K562 (cell line): Measurements from ENCODE around the gene ARMC9. TPM values are rescaled to one million over a fixed set of nuclear protein-coding genes. Genes with fewer than 3 reads are reported as not detected.

Experiments used
- ATAC-seq: fragments of 200-7000 bp; cut with Tn5 transposase; 3 replicates; pipeline ENCODE4 v1.9.1; 2020; ENCODE audit warnings: moderate library complexity
- BruUV-seq: library from RNA; stranded (reverse); fragments of 400-500 nt; replicated peaks from 2 replicates; lab custom pipeline; 2021; lab: Mats Ljungman, UMichigan
- CTCF ChIA-PET: fragments of 300-600 bp; formaldehyde crosslinking; extraction: SDS; loops from one replicate; lab custom pipeline; 2021; ENCODE audit warnings: low intra/inter-chr PET ratio; lab: Yijun Ruan, JAX
- POLR2A ChIA-PET: fragments of 300-600, 350-650 bp; sonication (Branson Sonifier 250); formaldehyde crosslinking; extraction: SDS; loops from one replicate; lab custom pipeline; 2021; ENCODE audit warnings: antibody characterized with exemption, inconsistent platforms; lab: Yijun Ruan, JAX
- DNase-seq, 4 experiments: peaks; one replicate each; pipeline versions ENCODE4 v3.0.0 to v3.0.0-alpha.2; 2011 to 2018; ENCODE audit warnings: low spot score in 3 of 4, mixed read lengths in 3 of 4; ENCODE audit errors: extremely low read depth in 1 of 4
- FAIRE-seq: peaks from 2 replicates; lab custom pipeline; 2011; peaks lifted over from hg19 to GRCh38; lab: Jason Lieb, UNC
- H2AFZ ChIP-seq: 2 replicates; pipeline ENCODE4 v1.6.0; 2011; ENCODE audit warnings: low read depth, low read length, control low read depth, inconsistent platforms
- H3K27ac ChIP-seq: fragments of 200-600 bp; 3 replicates; pipeline ENCODE4 v1.8.0; 2011; ENCODE audit warnings: low read depth, mild to moderate bottlenecking, control low read depth, inconsistent platforms, low read length, moderate library complexity, mixed read lengths; ENCODE audit errors: extremely low read depth
- H3K27me3 ChIP-seq, 2 experiments: fragments of 300-600 bp in 1 of 2; 2 replicates in 1 of 2; 3 replicates in 1 of 2; pipeline versions ENCODE4 v1.6.0 to v1.8.0; 2011; ENCODE audit warnings: inconsistent platforms in 2 of 2, low read length in 2 of 2, mild to moderate bottlenecking in 1 of 2, mixed read lengths in 1 of 2, moderate library complexity in 1 of 2; ENCODE audit not compliant: control insufficient read depth in 2 of 2, insufficient read depth in 2 of 2
- H3K36me3 ChIP-seq: fragments of 300-600 bp; 3 replicates; pipeline ENCODE4 v1.8.0; 2011; ENCODE audit warnings: mild to moderate bottlenecking, low read length, inconsistent platforms; ENCODE audit not compliant: control insufficient read depth, insufficient read depth
- H3K4me1 ChIP-seq, 2 experiments: fragments of 200-600 bp in 1 of 2; replicated peaks in 1 of 2; 2 replicates in 1 of 2; 3 replicates in 1 of 2; pipeline versions ENCODE4 v1.5.1 to v1.8.0; 2011; ENCODE audit warnings: inconsistent platforms in 2 of 2, low read length in 2 of 2, mild to moderate bottlenecking in 1 of 2, mixed read lengths in 1 of 2, moderate library complexity in 1 of 2; ENCODE audit not compliant: control insufficient read depth in 2 of 2, insufficient read depth in 2 of 2
- H3K4me2 ChIP-seq: 2 replicates; pipeline ENCODE4 v1.6.1; 2011; ENCODE audit warnings: low read length, control low read depth, inconsistent platforms, mixed read lengths; ENCODE audit not compliant: insufficient read depth
- H3K4me3 ChIP-seq: fragments of 200-600 bp; sonication (generic), shearing (Covaris generic); 2 replicates; pipeline ENCODE4 v1.5.1; 2016; ENCODE audit warnings: control low read depth, inconsistent platforms
- H3K79me2 ChIP-seq: fragments of 200-600 bp; 3 replicates; pipeline ENCODE4 v1.8.0; 2011; ENCODE audit warnings: low read length, inconsistent platforms; ENCODE audit not compliant: control insufficient read depth, insufficient read depth
- H3K9ac ChIP-seq, 2 experiments: 2 replicates each; pipeline versions ENCODE4 v1.6.0 to v1.6.1; 2011; ENCODE audit warnings: low read depth in 2 of 2, low read length in 2 of 2, control low read depth in 1 of 2, inconsistent platforms in 1 of 2, mild to moderate bottlenecking in 1 of 2, mixed read lengths in 1 of 2; ENCODE audit not compliant: insufficient read depth in 1 of 2
- H3K9me1 ChIP-seq: one replicate; pipeline ENCODE4 v1.6.0; 2011; ENCODE audit warnings: inconsistent platforms, mild to moderate bottlenecking, low read length, moderate library complexity; ENCODE audit not compliant: control insufficient read depth, insufficient read depth
- H3K9me3 ChIP-seq: replicated peaks from 2 replicates; pipeline ENCODE4 v1.5.1; 2011; ENCODE audit warnings: low read depth, low read length, inconsistent platforms; ENCODE audit not compliant: control insufficient read depth, insufficient read depth
- H4K20me1 ChIP-seq: replicated peaks from 2 replicates; pipeline ENCODE4 v1.6.1; 2011; ENCODE audit warnings: low read length, inconsistent platforms, mixed read lengths; ENCODE audit not compliant: control insufficient read depth, insufficient read depth
- MAZ ChIP-seq, 2 experiments: fragments of 450-650 bp in 1 of 2; sonication (generic) in 1 of 2; formaldehyde crosslinking; IDR thresholded peaks in 1 of 2; conservative IDR thresholded peaks in 1 of 2; 2 replicates each; pipeline versions ENCODE4 v1.4.0 to v1.5.0; 2020; ENCODE audit warnings: mild to moderate bottlenecking in 1 of 2, missing genetic modification reagents in 1 of 2
- MIER1 ChIP-seq: fragments of 450-650 bp; IDR thresholded peaks from 2 replicates; pipeline ENCODE4 v1.6.1; 2016; ENCODE audit warnings: antibody characterized with exemption, mild to moderate bottlenecking, low read depth
- SIN3B ChIP-seq: fragments of 450-650 bp; IDR thresholded peaks from 2 replicates; pipeline ENCODE4 v1.6.1; 2017; ENCODE audit warnings: low read depth, mild to moderate bottlenecking, moderate library complexity
- ZNF263 ChIP-seq: sonication (generic); formaldehyde crosslinking; IDR thresholded peaks from 2 replicates; pipeline ENCODE4 v1.8.0; 2022; ENCODE audit warnings: mild to moderate bottlenecking, missing genetic modification reagents, borderline replicate concordance
- WGBS: fragments of 100-300 bp; shearing (Covaris generic); methylation state at CpG from one replicate; pipeline ENCODE4 v1.1.6; 2016; ENCODE audit warnings: low coverage, mixed read lengths; ENCODE audit not compliant: insufficient coverage; ENCODE audit errors: missing lambda C conversion rate; 5-methylcytosine and 5-hydroxymethylcytosine counted together
- in situ Hi-C: fragments of 300-500 bp; cut with MboI; formaldehyde crosslinking; loops from 4 replicates; pipeline ENCODE4 v1.15.0; 2018; ENCODE audit warnings: inconsistent platforms, mixed read lengths
- intact Hi-C: fragments of 100-400 bp; cut with micrococcal nuclease; formaldehyde crosslinking; loops from 2 replicates; pipeline ENCODE4 v1.14.2; 2022
- polyA plus RNA-seq, 8 experiments: library from polyadenylated mRNA; depleted of rRNA in 4 of 8; stranded (reverse) in 5 of 8; unstranded in 3 of 8; fragments of >200 nt; fragmentation: Nextera tagmentation in 2 of 8; fragmentation: Illumina TruSeq in 1 of 8; extraction: Ambion mirVana in 2 of 8; extraction: Trizol in 1 of 8; gene quantifications; 2 replicates each; pipeline versions ENCODE4 v1.2.1 to v1.2.3, GENCODE V29; 2011 to 2014; ENCODE audit warnings: inconsistent platforms in 1 of 8, missing spikeins in 1 of 8
- total RNA-seq, 7 experiments: library from RNA; depleted of rRNA in 6 of 7; stranded (reverse); fragments of >200 nt in 6 of 7; fragmentation: Illumina TruSeq in 2 of 7; extraction: Trizol in 2 of 7; gene quantifications; 2 replicates each; pipeline versions ENCODE4 v1.2.1 to v1.2.3, GENCODE V29; 2011 to 2021; ENCODE audit warnings: low replicate concordance in 1 of 7

Gene ARMC9
- total and polyA plus RNA-seq, 9 of the 15 experiments (the other 6 are each of a cell fraction or from before 2014, with no cell fraction given), result 0.36 to 2.3 (median 1.1) TPM

DNA sequence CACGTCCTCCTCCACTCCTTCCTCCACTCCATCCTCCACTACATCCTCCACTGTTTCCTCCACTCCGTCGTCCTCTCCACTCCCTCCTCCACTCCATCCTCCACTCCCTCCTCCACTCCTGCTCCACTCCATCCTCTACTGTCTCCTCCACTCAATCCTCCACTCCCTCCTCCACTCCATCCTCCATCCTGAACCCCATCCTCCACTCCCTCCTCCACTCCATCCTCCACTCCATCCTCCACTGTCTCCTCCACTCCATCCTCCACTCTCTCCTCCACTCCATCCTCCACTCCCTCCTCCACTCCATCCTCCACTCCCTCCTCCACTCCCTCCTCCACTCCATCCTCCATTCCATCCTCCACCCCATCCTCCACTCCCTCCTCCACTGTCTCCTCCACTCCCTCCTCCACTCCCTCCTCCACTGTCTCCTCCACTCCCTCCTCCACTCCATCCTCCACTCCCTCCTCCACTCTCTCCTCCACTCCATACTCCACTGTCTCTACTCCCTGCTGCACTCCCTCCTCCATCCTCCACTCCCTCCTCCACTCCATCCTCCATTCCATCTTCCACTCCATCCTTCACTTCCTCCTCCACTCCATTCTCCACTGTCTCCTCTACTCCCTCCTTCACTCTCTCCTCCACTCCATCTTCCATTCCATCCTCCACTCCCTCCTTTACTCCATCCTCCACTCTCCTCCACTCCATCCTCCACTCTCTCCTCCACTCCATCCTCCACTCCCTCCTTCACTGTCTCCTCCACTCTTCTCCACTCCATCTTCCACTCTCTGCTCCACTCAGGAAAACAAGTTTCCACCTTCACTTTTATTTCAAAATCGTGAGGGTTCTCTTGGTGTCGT lies 182.8 kb downstream of the ARMC9 start:
- Histone ChIP-seq H3K9me1 (no peaks in the 10 kb centered on the region), H3K27ac (no peak overlapping the region), H3K4me1 (peaks cover 0 to 6% of the 10 kb centered on the region in 2 experiments; a peak in 2 of 5 replicates), H3K4me2 (no peak overlapping the region), H4K20me1 (no peaks in the 10 kb centered on the region), H2AFZ (no peak overlapping the region), H3K79me2 (no peaks in the 10 kb centered on the region), H3K9me3 (0 out of 2 replicates have a peak, but pooled peaks cover 1% of the 10 kb centered on the region), H3K4me3 (no peak overlapping the region), H3K9ac (no peak overlapping the region), H3K36me3 (no peaks in the 10 kb centered on the region), H3K27me3 (peaks cover 0 to 25% of the 10 kb centered on the region in 2 experiments; a peak in 2 of 5 replicates)
- CTCF ChIA-PET, result no interaction called here
- no peak for FAIRE-seq
- no TSS peak for BruUV-seq
- TF ChIP-seq MIER1 (no peak), SIN3B (no peak), MAZ (CRISPR knock-in tag; conservative IDR thresholded peaks at IDR 0.05 in 1 of 2, IDR thresholded peaks at IDR 0.05 in 1 of 2) (no peak), ZNF263 (CRISPR knock-in tag) (peak; percentile 95)
- WGBS, result 3% methylated on average over 3 of the region's 5 CpGs
- DNase-seq, result no peak
- ATAC-seq, result no peak
- intact Hi-C loops (no loop called here), in situ Hi-C loops (no loop called here)
- POLR2A ChIA-PET, result no interaction called here
